GM12873 (cell line): Measurements from ENCODE around the gene CIRBP.
A peak's percentile ranks its signal among the peaks of the same experiment; 100 is the strongest.

Experiments used
- CTCF ChIP-seq: IDR thresholded peaks from 2 replicates; pipeline ENCODE4 v1.5.1; 2012; ENCODE audit warnings: low read depth, mild to moderate bottlenecking, moderate library complexity, low read length, control low read depth; ENCODE audit not compliant: insufficient read depth; ENCODE audit errors: missing control alignments

Gene CIRBP

GRCh38 chr19:1266916-1267476 lies 2.1 kb upstream of the CIRBP start:
- peak; percentile 90 for TF ChIP-seq CTCF

- no peak for TF ChIP-seq CTCF
These were observed 1.5 kb upstream of the CIRBP start for GRCh38 chr19:1267477-1268225.

- TF ChIP-seq CTCF, result no peak
These were observed 687 bp upstream of the CIRBP start for GRCh38 chr19:1268226-1269064.

- no peak for TF ChIP-seq CTCF
These were observed 513 bp downstream of the CIRBP start for GRCh38 chr19:1269478-1270212.

GRCh38 chr19:1270213-1270853 lies 1.2 kb downstream of the CIRBP start:
- TF ChIP-seq CTCF, result no peak

- TF ChIP-seq CTCF, result no peak
These were observed 1.9 kb downstream of the CIRBP start for GRCh38 chr19:1270854-1271527.
